GM19193 (cell line): Measurements from ENCODE around the gene DACH2.

Experiments used
- POLR2A ChIP-seq: IDR thresholded peaks from 4 replicates; pipeline ENCODE4 v1.6.1; 2011; ENCODE audit not compliant: insufficient read depth, insufficient read length; ENCODE audit errors: extremely low read depth

Gene DACH2

DNA sequence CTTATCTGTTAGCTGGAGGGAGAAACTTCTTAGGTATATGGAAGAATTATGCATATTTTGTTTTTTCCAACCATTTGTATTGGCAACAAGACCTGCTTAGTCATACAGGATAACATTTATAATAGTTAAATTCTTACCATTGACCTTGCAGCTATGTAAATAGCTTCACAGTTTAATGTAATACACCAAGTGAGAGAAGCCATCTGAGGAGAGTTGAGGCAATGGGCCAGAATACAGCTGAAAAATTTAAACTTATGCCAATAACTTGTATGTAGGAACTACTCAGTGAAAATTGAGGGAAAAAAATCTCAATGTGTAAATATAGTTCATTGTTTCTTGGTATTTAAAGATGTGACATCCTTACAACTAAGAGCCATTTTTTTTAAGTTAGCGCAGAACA is 273.5 kb downstream of the DACH2 start:
- TF ChIP-seq POLR2A = no peak

DNA sequence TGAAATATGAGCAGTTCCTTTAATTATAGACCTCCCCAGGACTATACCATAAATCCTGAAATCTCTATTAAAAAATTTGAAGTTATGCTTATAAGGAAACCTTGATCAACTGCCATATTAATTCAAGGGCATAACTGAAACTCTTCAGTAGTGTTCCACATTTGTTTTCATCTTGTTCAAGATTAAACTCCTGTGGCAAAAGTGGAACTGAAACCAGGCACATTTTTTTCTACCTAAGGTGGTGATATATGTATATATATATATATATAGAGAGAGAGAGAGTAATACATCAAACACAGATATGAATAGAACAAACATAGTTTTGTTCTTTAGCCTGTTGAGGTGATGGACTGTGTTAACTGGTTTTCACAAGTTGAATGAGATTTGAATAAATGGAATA is 287.9 kb downstream of the DACH2 start:
- TF ChIP-seq POLR2A = no peak

DNA sequence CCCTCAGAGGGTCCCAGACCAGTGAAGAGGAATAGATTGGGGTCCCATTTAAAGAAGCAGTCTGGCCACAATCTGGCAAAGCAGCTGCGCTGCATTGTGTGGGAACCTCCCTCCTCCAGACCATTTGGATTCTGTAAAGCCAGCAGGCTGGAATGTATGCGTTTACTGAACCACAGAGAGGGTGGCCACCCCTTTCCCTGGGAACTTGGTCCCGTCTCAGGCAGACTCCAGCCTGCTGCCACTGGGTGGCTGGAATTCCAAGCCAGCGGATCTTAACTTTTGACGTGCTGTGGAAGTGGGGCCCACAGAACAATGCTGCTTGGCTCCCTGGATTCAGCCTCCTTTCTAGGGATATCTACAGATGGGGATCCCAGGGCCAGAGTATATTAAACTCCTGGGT is 307.2 kb downstream of the DACH2 start:
- TF ChIP-seq POLR2A = no peak

GRCh38 chrX:86460760-86461159 is 312.5 kb downstream of the DACH2 start:
- no peak for TF ChIP-seq POLR2A

- no peak for TF ChIP-seq POLR2A
These were observed 356.0 kb downstream of the DACH2 start for GRCh38 chrX:86504297-86504696.

GRCh38 chrX:86507331-86507730 is 359.1 kb downstream of the DACH2 start:
- TF ChIP-seq POLR2A = no peak

GRCh38 chrX:86579777-86580176 is 431.5 kb downstream of the DACH2 start:
- no peak for TF ChIP-seq POLR2A

- no peak for TF ChIP-seq POLR2A
These were observed 456.4 kb downstream of the DACH2 start for GRCh38 chrX:86604607-86605006.

- TF ChIP-seq POLR2A = no peak
These were observed 548.7 kb downstream of the DACH2 start for GRCh38 chrX:86696951-86697350.

- no peak for TF ChIP-seq POLR2A
These were observed 563.4 kb downstream of the DACH2 start for GRCh38 chrX:86711531-86712180.

- no peak for TF ChIP-seq POLR2A
These were observed 566.2 kb downstream of the DACH2 start for GRCh38 chrX:86714441-86714840.

DNA sequence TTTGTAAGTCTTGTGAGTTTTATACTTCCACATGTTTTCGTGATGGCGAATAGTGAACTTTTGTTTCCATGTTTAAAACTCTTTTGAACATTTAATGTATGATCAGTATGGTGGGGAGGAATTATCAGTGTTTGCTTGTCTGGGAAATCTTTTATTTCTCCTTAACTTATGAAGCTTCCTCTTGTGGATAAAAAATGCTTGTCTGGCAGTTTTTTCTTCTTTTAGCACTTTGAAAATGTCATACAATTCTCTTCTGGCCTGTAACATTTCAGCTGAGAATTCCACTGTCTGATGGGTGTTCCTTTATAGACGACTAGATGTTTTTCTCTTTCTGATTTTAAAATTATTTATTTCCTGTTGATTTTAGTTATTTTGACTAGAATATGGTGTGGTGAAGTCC is 576.0 kb downstream of the DACH2 start:
- TF ChIP-seq POLR2A = no peak

- no peak for TF ChIP-seq POLR2A
These were observed 598.8 kb downstream of the DACH2 start for GRCh38 chrX:86747091-86747490.

- TF ChIP-seq POLR2A = no peak
These were observed 657.0 kb downstream of the DACH2 start for GRCh38 chrX:86805241-86805640.

DNA sequence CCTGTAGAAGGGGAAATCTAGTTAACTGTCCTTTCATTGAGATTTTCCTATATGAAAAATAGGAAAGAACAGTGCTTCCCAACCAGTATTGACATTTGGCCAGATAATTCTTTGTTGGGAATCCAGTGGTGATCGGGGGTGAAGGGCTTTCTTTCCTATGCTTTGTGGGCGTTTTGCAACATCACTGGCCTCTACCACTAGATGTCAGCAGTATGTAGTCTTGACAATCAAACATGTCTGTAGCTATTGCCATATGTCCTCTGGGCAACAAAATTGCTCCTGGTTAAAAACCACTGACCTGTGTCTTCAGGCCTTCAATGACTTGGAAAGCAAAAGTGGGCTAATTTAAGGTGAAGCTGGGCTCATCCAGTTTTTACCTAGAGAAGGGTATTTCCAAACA is 658.5 kb downstream of the DACH2 start:
- no peak for TF ChIP-seq POLR2A

GRCh38 chrX:86809651-86810050 is 661.4 kb downstream of the DACH2 start:
- no peak for TF ChIP-seq POLR2A

GRCh38 chrX:86829786-86830185 is 681.5 kb downstream of the DACH2 start:
- TF ChIP-seq POLR2A = no peak
